ENCODE results near the gene ADH7.

DNA sequence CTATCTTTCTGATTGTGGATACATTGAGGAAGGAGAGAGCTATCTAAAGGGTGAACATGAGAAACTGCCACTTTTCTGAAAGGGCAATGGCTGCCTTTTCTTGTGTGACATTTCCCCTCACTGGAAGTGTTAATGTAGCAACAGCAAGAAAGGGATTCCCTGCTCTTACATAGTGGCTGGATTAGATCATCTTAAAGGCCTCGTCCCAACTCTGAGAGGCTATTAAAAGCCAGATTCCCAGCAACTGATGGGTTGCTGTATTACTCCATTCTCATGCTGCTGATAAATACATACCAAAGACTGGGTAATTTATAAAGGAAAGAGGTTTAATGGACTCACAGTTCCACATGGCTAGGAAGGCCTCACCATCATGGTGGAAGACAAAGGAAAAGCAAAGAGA is 33.7 kb upstream of the ADH7 start:
- no peak for TF ChIP-seq ONECUT2 (CRISPR knock-in tag; IDR thresholded peaks at IDR 0.05)
- TF ChIP-seq, protein P1, sequence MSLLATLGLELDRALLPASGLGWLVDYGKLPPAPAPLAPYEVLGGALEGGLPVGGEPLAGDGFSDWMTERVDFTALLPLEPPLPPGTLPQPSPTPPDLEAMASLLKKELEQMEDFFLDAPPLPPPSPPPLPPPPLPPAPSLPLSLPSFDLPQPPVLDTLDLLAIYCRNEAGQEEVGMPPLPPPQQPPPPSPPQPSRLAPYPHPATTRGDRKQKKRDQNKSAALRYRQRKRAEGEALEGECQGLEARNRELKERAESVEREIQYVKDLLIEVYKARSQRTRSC (CRISPR knock-in tag; IDR thresholded peaks at IDR 0.05; ENCODE audit: low read depth) = no peak
- TF ChIP-seq ZBTB7A (CRISPR knock-in tag; IDR thresholded peaks at IDR 0.05) = no peak
- TF ChIP-seq EZH2 (conservative IDR thresholded peaks at IDR 0.05; ENCODE audit: low read depth, low read length) = no peak
- no peak for TF ChIP-seq NFIC (IDR thresholded peaks at IDR 0.05; ENCODE audit: low read length)
- TF ChIP-seq DPF2 (CRISPR knock-in tag; IDR thresholded peaks at IDR 0.05; ENCODE audit: borderline replicate concordance, low read depth) = no peak
- TF ChIP-seq, protein P2, sequence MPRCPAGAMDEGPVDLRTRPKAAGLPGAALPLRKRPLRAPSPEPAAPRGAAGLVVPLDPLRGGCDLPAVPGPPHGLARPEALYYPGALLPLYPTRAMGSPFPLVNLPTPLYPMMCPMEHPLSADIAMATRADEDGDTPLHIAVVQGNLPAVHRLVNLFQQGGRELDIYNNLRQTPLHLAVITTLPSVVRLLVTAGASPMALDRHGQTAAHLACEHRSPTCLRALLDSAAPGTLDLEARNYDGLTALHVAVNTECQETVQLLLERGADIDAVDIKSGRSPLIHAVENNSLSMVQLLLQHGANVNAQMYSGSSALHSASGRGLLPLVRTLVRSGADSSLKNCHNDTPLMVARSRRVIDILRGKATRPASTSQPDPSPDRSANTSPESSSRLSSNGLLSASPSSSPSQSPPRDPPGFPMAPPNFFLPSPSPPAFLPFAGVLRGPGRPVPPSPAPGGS (CRISPR knock-in tag; IDR thresholded peaks at IDR 0.05) = no peak

Measured in HepG2 (cell line).